Cardiac muscle cell (in vitro differentiated cells and primary cell): Measurements from ENCODE around the gene ZMYM4. TPM values are rescaled to one million over a fixed set of nuclear protein-coding genes. Genes with fewer than 3 reads are reported as not detected.

Experiments
- DNase-seq, 2 donors: peaks; one replicate each; pipeline versions ENCODE4 v3.0.0 to v3.0.0-alpha.2; 2010 to 2017; ENCODE audit warnings: low read depth in 1 of 2, low spot score in 1 of 2
- H3K27ac ChIP-seq: fragments of 200-600 bp; sonication (generic); 2 replicates; pipeline ENCODE4 v1.5.1; 2016
- H3K27me3 ChIP-seq: fragments of 200-600 bp; sonication (generic); 2 replicates; pipeline ENCODE4 v1.6.0; 2016; ENCODE audit warnings: control low read depth
- H3K36me3 ChIP-seq: fragments of 200-600 bp; sonication (generic); 2 replicates; pipeline ENCODE4 v1.5.1; 2016; ENCODE audit warnings: control low read depth
- H3K4me1 ChIP-seq: fragments of 200-600 bp; sonication (generic); 2 replicates; pipeline ENCODE4 v1.8.1; 2017; ENCODE audit warnings: low read depth, mild to moderate bottlenecking, mixed run types
- H3K4me3 ChIP-seq: fragments of 200-600 bp; sonication (generic); 2 replicates; pipeline ENCODE4 v1.5.1; 2016; ENCODE audit warnings: mild to moderate bottlenecking
- H3K9me3 ChIP-seq: fragments of 200-600 bp; sonication (generic); 2 replicates; pipeline ENCODE4 v1.5.1; 2017; ENCODE audit warnings: low read depth, mild to moderate bottlenecking, control low read depth
- polyA plus RNA-seq: library from polyadenylated mRNA; unstranded; fragments of >200 nt; fragmentation: Nextera tagmentation; extraction: Ambion mirVana; gene quantifications from 2 replicates; pipeline ENCODE4 v1.2.1, GENCODE V29; 2016
- total RNA-seq: library from RNA; depleted of rRNA; stranded (reverse); fragments of >200 nt; gene quantifications from 2 replicates; pipeline ENCODE4 v1.2.3, GENCODE V29; 2016
- TF ChIP-seq, protein P1 (sequence below): IDR thresholded peaks from 2 replicates; pipeline ENCODE4 v1.5.1; 2012; ENCODE audit warnings: low read depth, mild to moderate bottlenecking, low read length

ZMYM4 gene
- total and polyA plus RNA-seq, 2 experiments from 2014 or later: 27.9 to 34.8 TPM

DNA sequence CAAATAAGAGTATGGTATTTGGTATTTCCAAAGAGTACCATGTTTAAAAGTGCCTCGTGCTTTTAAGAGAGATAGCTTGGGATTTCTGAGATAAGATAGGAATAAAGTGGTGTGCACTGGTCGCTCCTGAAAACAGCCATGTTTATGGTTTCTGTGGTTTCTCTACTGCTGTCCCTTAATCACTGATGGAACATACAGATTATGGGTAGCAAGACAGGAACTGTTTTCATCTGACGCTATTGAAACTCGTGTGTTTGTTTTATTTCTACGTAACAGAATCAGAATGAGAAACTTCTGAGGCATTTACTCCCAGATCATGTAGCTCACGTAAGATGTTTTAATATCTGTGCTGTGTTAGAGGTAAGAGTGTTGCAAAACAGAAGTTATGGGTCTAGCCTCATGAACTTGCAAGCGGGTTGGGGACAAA is 162.7 kb downstream of the ZMYM4 start:
- Histone ChIP-seq H3K9me3 (no peaks in the 10 kb centered on the region), H3K4me1 (no peaks in the 10 kb centered on the region), H3K27ac (peak overlapping the region; percentile 47), H3K27me3 (no peaks in the 10 kb centered on the region), H3K4me3 (no peak overlapping the region), H3K36me3 (peaks cover 5% of the 10 kb centered on the region)
- peak in 1 of 2 donors; percentile 69 for DNase-seq
- TF ChIP-seq, protein P1, sequence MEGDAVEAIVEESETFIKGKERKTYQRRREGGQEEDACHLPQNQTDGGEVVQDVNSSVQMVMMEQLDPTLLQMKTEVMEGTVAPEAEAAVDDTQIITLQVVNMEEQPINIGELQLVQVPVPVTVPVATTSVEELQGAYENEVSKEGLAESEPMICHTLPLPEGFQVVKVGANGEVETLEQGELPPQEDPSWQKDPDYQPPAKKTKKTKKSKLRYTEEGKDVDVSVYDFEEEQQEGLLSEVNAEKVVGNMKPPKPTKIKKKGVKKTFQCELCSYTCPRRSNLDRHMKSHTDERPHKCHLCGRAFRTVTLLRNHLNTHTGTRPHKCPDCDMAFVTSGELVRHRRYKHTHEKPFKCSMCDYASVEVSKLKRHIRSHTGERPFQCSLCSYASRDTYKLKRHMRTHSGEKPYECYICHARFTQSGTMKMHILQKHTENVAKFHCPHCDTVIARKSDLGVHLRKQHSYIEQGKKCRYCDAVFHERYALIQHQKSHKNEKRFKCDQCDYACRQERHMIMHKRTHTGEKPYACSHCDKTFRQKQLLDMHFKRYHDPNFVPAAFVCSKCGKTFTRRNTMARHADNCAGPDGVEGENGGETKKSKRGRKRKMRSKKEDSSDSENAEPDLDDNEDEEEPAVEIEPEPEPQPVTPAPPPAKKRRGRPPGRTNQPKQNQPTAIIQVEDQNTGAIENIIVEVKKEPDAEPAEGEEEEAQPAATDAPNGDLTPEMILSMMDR: no peak

DNA sequence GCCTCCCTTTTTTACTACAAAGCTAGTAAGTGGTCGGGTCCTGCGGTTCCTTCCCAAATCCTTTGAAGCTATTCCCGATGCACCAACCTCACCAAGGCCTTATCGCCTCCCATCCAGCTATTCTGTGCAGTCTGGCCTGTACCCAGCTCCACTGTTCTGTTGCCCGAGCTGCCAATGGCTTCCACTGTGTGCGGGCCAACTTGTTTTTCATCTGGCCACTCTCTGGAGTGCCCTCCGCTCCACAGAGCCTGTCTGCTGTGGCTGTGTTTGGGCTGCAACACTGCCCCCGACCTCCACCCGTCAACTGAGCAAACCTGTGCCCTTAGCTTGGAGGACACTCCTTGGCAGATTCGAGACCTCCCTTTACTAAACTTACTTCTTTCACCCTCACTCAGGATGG is 163.7 kb downstream of the ZMYM4 start:
- DNase-seq: no peak
- TF ChIP-seq, protein P1: no peak
- H3K36me3 ChIP-seq: peaks cover 8% of the 10 kb centered on the region

DNA sequence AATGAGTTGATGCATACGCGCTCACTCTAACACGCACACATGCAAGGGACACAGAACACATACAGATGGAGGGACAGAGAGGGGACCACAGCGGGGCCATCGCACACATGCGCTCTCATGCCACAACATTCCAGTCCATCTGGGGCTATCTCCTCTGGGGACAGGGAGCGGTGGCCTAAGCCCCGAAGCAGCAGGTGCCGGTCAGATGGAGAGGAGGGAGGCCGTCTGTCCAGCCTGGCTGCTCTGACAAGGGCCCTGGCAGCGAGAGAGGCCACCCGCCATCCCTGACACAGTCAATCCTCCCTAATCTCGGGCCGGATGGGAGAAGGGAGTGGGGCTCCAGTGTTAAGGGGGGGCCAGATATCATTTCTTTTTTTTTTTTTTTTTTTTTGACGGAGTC is 165.2 kb downstream of the ZMYM4 start:
- Histone ChIP-seq H3K27me3 (no peaks in the 10 kb centered on the region), H3K36me3 (peaks cover 8% of the 10 kb centered on the region)

More for the DNA sequence above, 163.7 kb downstream of the ZMYM4 start:
- no peak overlapping the region for H3K27ac ChIP-seq
- H3K9me3 ChIP-seq: no peaks in the 10 kb centered on the region
- no peak overlapping the region for H3K4me3 ChIP-seq
- no peaks in the 10 kb centered on the region for H3K4me1 ChIP-seq
- H3K27me3 ChIP-seq: no peaks in the 10 kb centered on the region

DNA sequence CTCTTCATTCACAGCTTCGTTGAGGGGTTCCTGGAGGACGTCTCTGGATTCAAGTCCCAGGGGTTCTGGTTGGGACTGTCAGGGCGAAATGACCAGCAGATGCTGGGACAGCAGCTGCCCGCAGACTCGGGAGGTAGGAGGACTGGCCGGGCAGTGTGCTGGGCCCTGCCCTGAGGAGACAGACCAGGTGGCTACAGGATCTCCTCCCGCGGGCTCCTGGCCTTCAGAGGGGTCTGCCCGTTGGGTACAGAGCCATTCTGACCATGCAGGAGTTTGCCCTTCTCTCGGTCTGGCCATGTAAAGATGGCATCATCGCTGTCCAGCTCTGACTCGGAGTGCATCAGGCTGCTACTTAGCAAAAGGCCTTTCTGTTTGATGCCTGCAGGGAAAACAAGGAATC is 166.2 kb downstream of the ZMYM4 start:
- Histone ChIP-seq H3K36me3 (peaks cover 13% of the 10 kb centered on the region), H3K9me3 (no peaks in the 10 kb centered on the region)
- TF ChIP-seq, protein P1: no peak

More for the DNA sequence above, 165.2 kb downstream of the ZMYM4 start:
- Histone ChIP-seq H3K9me3 (no peaks in the 10 kb centered on the region), H3K4me1 (no peaks in the 10 kb centered on the region), H3K27ac (no peak overlapping the region), H3K4me3 (no peak overlapping the region)
- TF ChIP-seq, protein P1: no peak
- DNase-seq: no peak

DNA sequence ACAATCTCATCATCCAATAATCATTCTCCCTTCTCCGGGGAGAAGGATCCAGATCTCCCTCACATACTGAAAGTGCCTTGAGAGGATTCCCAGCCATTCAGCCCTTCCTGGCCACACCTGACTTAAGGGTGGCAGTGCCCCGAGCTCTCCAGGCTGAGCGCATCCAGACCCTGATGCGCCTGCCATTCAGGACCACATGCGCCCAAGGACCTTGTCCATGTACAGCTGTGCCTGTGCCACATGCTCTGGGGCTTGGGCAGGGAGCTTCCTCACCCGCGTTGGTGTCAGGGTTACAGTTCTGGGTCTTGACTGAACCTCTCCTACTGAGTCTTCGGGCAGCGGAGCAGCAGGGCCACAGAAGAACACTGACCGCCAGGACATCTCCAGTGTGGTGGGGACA is 167.6 kb downstream of the ZMYM4 start:
- DNase-seq: no peak
- no peak overlapping the region for H3K27ac ChIP-seq
- TF ChIP-seq, protein P1: no peak
- H3K4me3 ChIP-seq: no peak overlapping the region
- peaks cover 22% of the 10 kb centered on the region for H3K36me3 ChIP-seq
- no peaks in the 10 kb centered on the region for H3K4me1 ChIP-seq
- H3K27me3 ChIP-seq: no peaks in the 10 kb centered on the region
- no peaks in the 10 kb centered on the region for H3K9me3 ChIP-seq

More for the DNA sequence above, 166.2 kb downstream of the ZMYM4 start:
- DNase-seq: no peak
- H3K27ac ChIP-seq: no peak overlapping the region
- H3K4me1 ChIP-seq: no peaks in the 10 kb centered on the region
- no peaks in the 10 kb centered on the region for H3K27me3 ChIP-seq
- no peak overlapping the region for H3K4me3 ChIP-seq

DNA sequence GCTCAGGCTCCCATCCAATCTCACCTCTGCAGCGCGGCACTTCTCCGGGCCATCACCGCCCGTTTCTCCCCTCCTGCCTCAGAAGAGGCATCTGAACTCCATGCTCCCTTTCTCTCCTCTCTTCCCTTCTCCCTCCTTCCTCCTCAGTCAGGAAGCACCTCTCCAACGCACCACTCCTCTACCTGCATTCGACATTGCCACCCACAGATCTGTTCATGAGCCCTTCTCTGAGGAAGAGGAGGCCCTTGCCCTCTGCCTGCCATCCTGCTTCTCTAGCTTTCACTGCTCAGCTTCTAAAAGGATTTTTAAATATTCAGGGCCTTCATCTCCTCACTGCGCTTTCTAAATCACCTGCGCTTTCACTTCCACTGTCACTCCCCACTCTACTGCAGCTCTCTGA is 168.7 kb downstream of the ZMYM4 start:
- no peak overlapping the region for H3K27ac ChIP-seq
- H3K9me3 ChIP-seq: no peaks in the 10 kb centered on the region
- H3K4me3 ChIP-seq: no peak overlapping the region
- TF ChIP-seq, protein P1: no peak
- no peaks in the 10 kb centered on the region for H3K4me1 ChIP-seq
- no peak for DNase-seq
- peaks cover 23% of the 10 kb centered on the region for H3K36me3 ChIP-seq
- H3K27me3 ChIP-seq: no peaks in the 10 kb centered on the region
